GM18519 (cell line): ENCODE data around the gene GYPC.

Experiments used
- ATAC-seq: cut with Tn5 transposase; IDR thresholded peaks from one replicate; pipeline ENCODE4 v1.9.1; 2021; ENCODE audit warnings: mild to moderate bottlenecking, moderate library complexity; ENCODE audit not compliant: unreplicated experiment, low FRiP score

The GYPC gene

GRCh38 chr2:126722081-126722480, 66.1 kb downstream of the GYPC start:
- no peak for ATAC-seq

- ATAC-seq, result no peak
Observed at GRCh38 chr2:126722546-126722945, 66.6 kb downstream of the GYPC start.

GRCh38 chr2:126723281-126723815, 67.4 kb downstream of the GYPC start:
- ATAC-seq, result no peak

GRCh38 chr2:126725580-126725979, 69.6 kb downstream of the GYPC start:
- no peak for ATAC-seq

GRCh38 chr2:126729896-126730295, 73.9 kb downstream of the GYPC start:
- ATAC-seq, result no peak

- ATAC-seq, result no peak
Observed at GRCh38 chr2:126730655-126731054, 74.7 kb downstream of the GYPC start.

- no peak for ATAC-seq
Observed at GRCh38 chr2:126731353-126731752, 75.4 kb downstream of the GYPC start.

GRCh38 chr2:126732682-126733245, 76.8 kb downstream of the GYPC start:
- no peak for ATAC-seq

GRCh38 chr2:126733795-126734194, 77.8 kb downstream of the GYPC start:
- ATAC-seq, result no peak

- ATAC-seq, result no peak
Observed at GRCh38 chr2:126736133-126736874, 80.3 kb downstream of the GYPC start.

GRCh38 chr2:126739141-126739540, 83.2 kb downstream of the GYPC start:
- no peak for ATAC-seq

GRCh38 chr2:126744640-126745039, 88.7 kb downstream of the GYPC start:
- ATAC-seq, result no peak
